HG03457 (cell line): ENCODE results near the gene PMF1.

Source experiments
- ATAC-seq: cut with Tn5 transposase; IDR thresholded peaks from one replicate; pipeline ENCODE4 v1.9.1; 2021; ENCODE audit warnings: moderate number of reproducible peaks; ENCODE audit not compliant: unreplicated experiment

Gene PMF1

GRCh38 chr1:156233426-156234127 lies 20.8 kb downstream of the PMF1 start:
- ATAC-seq: no peak

- no peak for ATAC-seq
These were observed 23.4 kb downstream of the PMF1 start for GRCh38 chr1:156236164-156236563.

GRCh38 chr1:156238248-156238647 lies 25.4 kb downstream of the PMF1 start:
- no peak for ATAC-seq

- ATAC-seq: no peak
These were observed 28.6 kb downstream of the PMF1 start for GRCh38 chr1:156241311-156241811.

GRCh38 chr1:156241926-156242325 lies 29.1 kb downstream of the PMF1 start, which contains the start of gene BGLAP:
TSS of gene BGLAP (plus strand) at chr1:156242184. CDS start at chr1:156242232, 48 bp downstream.
- ATAC-seq: no peak

- no peak for ATAC-seq
These were observed 29.9 kb downstream of the PMF1 start for GRCh38 chr1:156242738-156243137.

- ATAC-seq: no peak
These were observed 31.3 kb downstream of the PMF1 start for GRCh38 chr1:156244126-156244525.

- ATAC-seq: no peak
These were observed 31.9 kb downstream of the PMF1 start for GRCh38 chr1:156244712-156245111.

- ATAC-seq: no peak
These were observed 32.8 kb downstream of the PMF1 start for GRCh38 chr1:156245451-156246232.

- no peak for ATAC-seq
These were observed 33.5 kb downstream of the PMF1 start for GRCh38 chr1:156246241-156246780.

- no peak for ATAC-seq
These were observed 34.1 kb downstream of the PMF1 start for GRCh38 chr1:156246781-156247459.

- no peak for ATAC-seq
These were observed 34.9 kb downstream of the PMF1 start, which contains the start of gene PAQR6 for GRCh38 chr1:156247460-156248322. TSS of gene PAQR6 (minus strand) at chr1:156248056. CDS start at chr1:156246731, 1,325 bp downstream.

- no peak for ATAC-seq
These were observed 35.5 kb downstream of the PMF1 start for GRCh38 chr1:156248323-156248683.

GRCh38 chr1:156249593-156249992 lies 36.8 kb downstream of the PMF1 start:
- ATAC-seq: no peak

GRCh38 chr1:156251527-156251926 lies 38.7 kb downstream of the PMF1 start:
- ATAC-seq: no peak

- ATAC-seq: no peak
These were observed 40.8 kb downstream of the PMF1 start for GRCh38 chr1:156253634-156254033.

GRCh38 chr1:156257711-156258110 lies 44.9 kb downstream of the PMF1 start:
- no peak for ATAC-seq

- no peak for ATAC-seq
These were observed 46.1 kb downstream of the PMF1 start for GRCh38 chr1:156258859-156259258.

GRCh38 chr1:156259805-156260204 lies 47.0 kb downstream of the PMF1 start:
- no peak for ATAC-seq

- ATAC-seq: no peak
These were observed 48.1 kb downstream of the PMF1 start for GRCh38 chr1:156260896-156261295.
